Measurements from ENCODE around the gene KLHL18.
"Not testable (repeated sequence)": the region's sequence is repeated elsewhere in the genome, so short reads cannot be mapped to it uniquely, and the experiment has no call there.

Gene KLHL18

DNA sequence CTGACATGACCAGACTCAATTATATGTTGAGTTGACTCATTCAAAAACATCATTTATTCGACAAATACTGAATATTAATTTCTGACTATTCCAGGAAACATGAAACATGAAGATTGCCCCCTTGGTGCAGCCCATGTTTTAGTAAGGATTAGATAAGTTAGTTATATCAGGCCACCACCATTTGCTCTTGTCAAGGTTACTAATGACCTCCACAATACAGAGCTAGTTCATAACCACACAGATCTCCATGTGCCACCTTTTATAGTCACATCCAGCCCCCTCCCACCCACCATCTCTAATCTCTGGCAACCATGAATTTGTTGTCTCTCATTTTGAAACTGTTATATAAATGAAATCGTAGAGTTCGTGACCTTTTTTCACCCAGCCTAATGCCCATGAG lies 15.7 kb downstream of the KLHL18 start:
- no peak for DNase-seq (ENCODE audit: extremely low spot score)
- POLR2A ChIA-PET = no interaction called here
- CTCF ChIA-PET = no interaction called here

DNA sequence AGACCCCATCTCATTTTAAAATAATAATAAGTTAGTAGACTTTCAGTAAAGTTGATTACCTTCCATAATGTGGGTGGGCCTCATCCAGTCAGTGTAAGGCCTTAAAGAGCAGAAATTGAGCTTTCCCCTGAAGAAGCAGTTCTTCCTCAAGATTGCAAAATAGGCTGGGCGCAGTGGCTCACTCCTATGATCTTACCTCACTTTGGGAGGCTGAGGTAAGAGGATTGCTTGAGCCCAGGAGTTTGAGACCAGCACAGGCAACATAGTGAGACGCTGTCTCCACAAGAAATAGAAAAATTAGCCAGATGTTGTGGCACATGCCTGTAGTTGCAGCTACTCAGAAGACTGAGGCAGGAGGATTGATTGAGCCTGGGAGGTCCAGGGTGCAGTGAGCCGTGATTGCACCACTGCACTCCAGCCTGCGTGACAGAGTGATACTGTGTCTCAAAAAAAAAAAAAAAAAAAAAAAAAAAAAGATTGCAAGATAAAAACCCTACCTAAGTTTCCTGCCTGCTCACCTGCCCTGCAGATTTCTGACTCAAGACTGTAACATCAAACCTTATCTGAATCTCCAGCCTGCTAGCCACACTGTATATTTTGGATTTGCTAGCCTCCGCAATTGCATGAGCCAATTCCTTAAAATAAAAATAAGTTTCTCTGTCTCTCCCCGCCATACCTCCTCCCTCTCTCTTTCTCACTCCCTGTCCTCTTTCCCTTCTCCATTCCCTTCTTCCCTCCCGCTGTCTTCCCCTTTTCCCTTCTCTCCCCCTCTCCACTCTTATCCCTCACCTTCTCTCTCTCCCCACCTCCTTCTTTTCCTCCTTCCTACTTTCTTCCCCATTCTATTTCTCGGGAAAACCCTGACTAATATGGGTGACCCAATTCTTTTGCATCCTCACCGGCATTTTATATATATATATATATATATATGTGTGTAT lies 16.9 kb downstream of the KLHL18 start:
- POLR2A ChIA-PET = no interaction called here
- no peak for DNase-seq (ENCODE audit: extremely low spot score)
- CTCF ChIA-PET = no interaction called here
- no peak for TF ChIP-seq TARDBP (IDR thresholded peaks at IDR 0.05)
- TF ChIP-seq BHLHE40 (IDR thresholded peaks at IDR 0.05; ENCODE audit: borderline replicate concordance) = no peak
- no peak for TF ChIP-seq CTBP1 (IDR thresholded peaks at IDR 0.05; ENCODE audit: borderline replicate concordance)
- no peak for TF ChIP-seq ZNF384 (IDR thresholded peaks at IDR 0.05)
- TF ChIP-seq FOXA1 (IDR thresholded peaks at IDR 0.05) = no peak
- TF ChIP-seq L3MBTL2 (conservative IDR thresholded peaks at IDR 0.05) = no peak
- TF ChIP-seq SP1 (IDR thresholded peaks at IDR 0.05) = no peak
- TF ChIP-seq ARNT (IDR thresholded peaks at IDR 0.05) = no peak
- no peak for TF ChIP-seq NFRKB (IDR thresholded peaks at IDR 0.05)
- TF ChIP-seq ELF4 (IDR thresholded peaks at IDR 0.05) = no peak
- no peak for TF ChIP-seq HDGF (IDR thresholded peaks at IDR 0.05; ENCODE audit: borderline replicate concordance)
- TF ChIP-seq LEF1 (IDR thresholded peaks at IDR 0.05; ENCODE audit: borderline replicate concordance) = no peak
- no peak for TF ChIP-seq FOXM1 (IDR thresholded peaks at IDR 0.05; ENCODE audit: borderline replicate concordance)
- no peak for TF ChIP-seq FOXK2 (IDR thresholded peaks at IDR 0.05)
- TF ChIP-seq, protein P1, sequence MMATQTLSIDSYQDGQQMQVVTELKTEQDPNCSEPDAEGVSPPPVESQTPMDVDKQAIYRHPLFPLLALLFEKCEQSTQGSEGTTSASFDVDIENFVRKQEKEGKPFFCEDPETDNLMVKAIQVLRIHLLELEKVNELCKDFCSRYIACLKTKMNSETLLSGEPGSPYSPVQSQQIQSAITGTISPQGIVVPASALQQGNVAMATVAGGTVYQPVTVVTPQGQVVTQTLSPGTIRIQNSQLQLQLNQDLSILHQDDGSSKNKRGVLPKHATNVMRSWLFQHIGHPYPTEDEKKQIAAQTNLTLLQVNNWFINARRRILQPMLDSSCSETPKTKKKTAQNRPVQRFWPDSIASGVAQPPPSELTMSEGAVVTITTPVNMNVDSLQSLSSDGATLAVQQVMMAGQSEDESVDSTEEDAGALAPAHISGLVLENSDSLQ (IDR thresholded peaks at IDR 0.05) = no peak
- TF ChIP-seq SUZ12 (IDR thresholded peaks at IDR 0.05) = no peak

More for the DNA sequence above, 15.7 kb downstream of the KLHL18 start:
- TF ChIP-seq ZNF384 (IDR thresholded peaks at IDR 0.05) = no peak
- TF ChIP-seq SP1 (IDR thresholded peaks at IDR 0.05) = no peak
- no peak for TF ChIP-seq ARNT (IDR thresholded peaks at IDR 0.05)
- TF ChIP-seq BHLHE40 (IDR thresholded peaks at IDR 0.05; ENCODE audit: borderline replicate concordance) = no peak
- TF ChIP-seq LEF1 (IDR thresholded peaks at IDR 0.05; ENCODE audit: borderline replicate concordance) = no peak
- no peak for TF ChIP-seq FOXM1 (IDR thresholded peaks at IDR 0.05; ENCODE audit: borderline replicate concordance)
- no peak for TF ChIP-seq CTBP1 (IDR thresholded peaks at IDR 0.05; ENCODE audit: borderline replicate concordance)
- TF ChIP-seq SUZ12 (IDR thresholded peaks at IDR 0.05) = no peak
- TF ChIP-seq HDGF (IDR thresholded peaks at IDR 0.05; ENCODE audit: borderline replicate concordance) = no peak
- no peak for TF ChIP-seq TARDBP (IDR thresholded peaks at IDR 0.05)
- no peak for TF ChIP-seq FOXA1 (IDR thresholded peaks at IDR 0.05)
- no peak for TF ChIP-seq NFRKB (IDR thresholded peaks at IDR 0.05)
- TF ChIP-seq L3MBTL2 (conservative IDR thresholded peaks at IDR 0.05) = no peak
- TF ChIP-seq, protein P1 (IDR thresholded peaks at IDR 0.05) = no peak
- no peak for TF ChIP-seq FOXK2 (IDR thresholded peaks at IDR 0.05)
- no peak for TF ChIP-seq ELF4 (IDR thresholded peaks at IDR 0.05)

DNA sequence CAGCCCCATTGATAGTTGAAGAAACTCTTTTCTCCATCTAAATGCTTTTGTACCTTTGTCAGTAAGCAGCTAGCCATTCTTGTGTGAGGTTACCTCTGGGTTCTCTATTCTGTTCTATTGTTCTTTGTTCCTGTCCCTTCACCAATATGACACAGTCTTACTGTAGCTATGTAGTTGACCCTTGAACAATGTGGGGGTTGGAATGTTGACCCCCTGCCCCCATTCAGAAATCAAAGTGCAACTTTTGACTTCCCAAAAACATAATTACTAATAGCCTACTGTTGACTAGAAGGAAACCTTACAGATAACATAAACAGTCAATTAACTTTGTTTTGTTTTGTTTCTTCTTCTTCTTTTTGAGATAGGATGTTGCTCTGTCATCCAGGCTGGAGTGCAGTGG lies 18.7 kb downstream of the KLHL18 start:
- POLR2A ChIA-PET = interaction anchor here (1.2 kb wide), 1 partner anchor 215 kb away, joined by 3 read pairs; no protein-coding TSS in a partner anchor
- TF ChIP-seq L3MBTL2 (conservative IDR thresholded peaks at IDR 0.05) = no peak
- DNase-seq (ENCODE audit: extremely low spot score) = no peak
- CTCF ChIA-PET = interaction anchor here (0.9 kb wide), 1 partner anchor 23 kb away, joined by 3 read pairs; no protein-coding TSS in a partner anchor

DNA sequence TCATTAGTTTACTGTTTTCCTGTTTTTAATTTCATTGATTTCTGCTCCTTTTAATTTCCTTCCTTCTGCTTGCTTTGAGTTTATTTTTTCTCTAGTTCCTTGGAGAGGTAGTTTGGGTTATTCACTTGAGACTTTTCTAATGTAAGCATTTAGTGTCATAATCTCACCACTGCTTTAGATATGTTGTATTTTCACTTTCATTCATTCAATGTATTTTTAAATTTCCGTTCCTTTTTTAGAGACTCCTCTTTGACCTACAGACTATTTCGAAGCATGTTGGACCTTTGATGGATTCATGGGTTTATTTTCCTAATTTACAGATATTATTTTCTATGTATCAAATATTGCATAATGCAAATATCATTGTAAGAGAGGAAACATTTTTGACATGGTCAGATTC lies 23.3 kb downstream of the KLHL18 start:
- ChIA-PET POLR2A (no interaction called here), CTCF (interaction anchor here (1.2 kb wide), 1 partner anchor 18 kb away, joined by 4 read pairs; no protein-coding TSS in a partner anchor)
- DNase-seq (ENCODE audit: extremely low spot score) = no peak
- TF ChIP-seq NFRKB (IDR thresholded peaks at IDR 0.05) (no peak), TARDBP (IDR thresholded peaks at IDR 0.05) (no peak), LEF1 (IDR thresholded peaks at IDR 0.05; ENCODE audit: borderline replicate concordance) (no peak), SUZ12 (IDR thresholded peaks at IDR 0.05) (no peak), ZNF384 (IDR thresholded peaks at IDR 0.05) (no peak), SP1 (IDR thresholded peaks at IDR 0.05) (no peak), HDGF (IDR thresholded peaks at IDR 0.05; ENCODE audit: borderline replicate concordance) (no peak), ARNT (IDR thresholded peaks at IDR 0.05) (no peak), BHLHE40 (IDR thresholded peaks at IDR 0.05; ENCODE audit: borderline replicate concordance) (no peak), L3MBTL2 (conservative IDR thresholded peaks at IDR 0.05) (no peak), ELF4 (IDR thresholded peaks at IDR 0.05) (no peak), CTBP1 (IDR thresholded peaks at IDR 0.05; ENCODE audit: borderline replicate concordance) (no peak), FOXA1 (IDR thresholded peaks at IDR 0.05) (no peak), FOXM1 (IDR thresholded peaks at IDR 0.05; ENCODE audit: borderline replicate concordance) (no peak), FOXK2 (IDR thresholded peaks at IDR 0.05) (no peak)
- TF ChIP-seq, protein P1 (IDR thresholded peaks at IDR 0.05) = no peak

DNA sequence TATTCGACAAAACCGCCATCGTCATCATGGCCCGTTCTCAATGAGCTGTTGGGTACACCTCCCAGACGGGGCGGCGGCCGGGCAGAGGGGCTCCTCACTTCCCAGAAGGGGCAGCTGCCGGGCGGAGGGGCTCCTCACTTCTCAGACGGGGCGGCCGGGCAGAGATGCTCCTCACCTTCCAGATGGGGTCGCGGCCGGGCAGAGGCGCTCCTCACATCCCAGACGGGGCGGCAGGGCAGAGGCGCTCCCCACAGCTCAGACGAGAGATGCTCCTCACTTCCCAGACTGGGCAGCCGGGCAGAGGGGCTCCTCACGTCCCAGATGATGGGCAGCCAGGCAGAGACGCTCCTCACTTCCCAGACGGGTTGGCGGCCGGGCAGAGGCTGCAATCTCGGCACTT lies 26.5 kb downstream of the KLHL18 start:
- CTCF ChIA-PET; POLR2A ChIA-PET; DNase-seq (ENCODE audit: extremely low spot score): not testable (repeated sequence)

DNA sequence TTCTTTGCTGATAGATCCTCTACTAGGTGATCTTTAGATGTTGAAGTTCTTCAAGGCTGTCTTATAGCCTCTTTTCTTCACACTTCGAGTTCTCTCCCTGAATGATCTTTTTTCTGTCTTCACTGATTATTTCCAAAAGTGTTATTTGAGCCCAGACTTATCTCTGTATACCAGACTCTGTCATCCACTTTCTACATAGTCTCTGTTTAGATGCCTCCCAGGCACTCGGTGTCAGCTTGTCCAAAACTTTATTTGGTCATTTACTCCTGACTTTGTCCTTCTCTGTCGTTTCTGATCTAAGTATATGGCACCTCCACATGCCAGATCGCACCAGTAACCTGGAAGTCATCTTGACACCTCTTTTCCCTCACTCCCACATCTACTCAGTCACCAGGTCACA lies 27.6 kb downstream of the KLHL18 start:
- TF ChIP-seq ZNF384 (IDR thresholded peaks at IDR 0.05) (no peak), ARNT (IDR thresholded peaks at IDR 0.05) (no peak), FOXA1 (IDR thresholded peaks at IDR 0.05) (no peak), FOXM1 (IDR thresholded peaks at IDR 0.05; ENCODE audit: borderline replicate concordance) (no peak), LEF1 (IDR thresholded peaks at IDR 0.05; ENCODE audit: borderline replicate concordance) (no peak), BHLHE40 (IDR thresholded peaks at IDR 0.05; ENCODE audit: borderline replicate concordance) (no peak), TARDBP (IDR thresholded peaks at IDR 0.05) (no peak), SP1 (IDR thresholded peaks at IDR 0.05) (no peak), HDGF (IDR thresholded peaks at IDR 0.05; ENCODE audit: borderline replicate concordance) (no peak), L3MBTL2 (conservative IDR thresholded peaks at IDR 0.05) (no peak), CTBP1 (IDR thresholded peaks at IDR 0.05; ENCODE audit: borderline replicate concordance) (no peak), FOXK2 (IDR thresholded peaks at IDR 0.05) (no peak)
- TF ChIP-seq, protein P1 (IDR thresholded peaks at IDR 0.05) = no peak
- no peak for DNase-seq (ENCODE audit: extremely low spot score)
- ChIA-PET POLR2A (no interaction called here), CTCF (no interaction called here)
